Liver (tissue), 9 donors: ENCODE measurements around the gene MYO10. TPM values are rescaled to one million over a fixed set of nuclear protein-coding genes. Genes with fewer than 3 reads are reported as not detected.

Experiments
- DNase-seq: peaks from one replicate; pipeline ENCODE4 v3.0.0-alpha.2; 2017; ENCODE audit warnings: low spot score
- H3K27ac ChIP-seq, 2 donors: one replicate each; pipeline ENCODE4 v1.7.0; 2013; ENCODE audit warnings: inconsistent platforms in 2 of 2, low read length in 2 of 2, control low read depth in 1 of 2, low read depth in 1 of 2, mild to moderate bottlenecking in 1 of 2
- H3K27me3 ChIP-seq, 4 donors: one replicate each; pipeline versions ENCODE4 v1.6.1 to v1.7.0; 2013; ENCODE audit warnings: low read length in 3 of 4, inconsistent platforms in 1 of 4, mild to moderate bottlenecking in 1 of 4, moderate library complexity in 1 of 4; ENCODE audit not compliant: control insufficient read depth in 4 of 4, insufficient read depth in 4 of 4
- H3K36me3 ChIP-seq, 4 donors: one replicate each; pipeline versions ENCODE4 v1.6.1 to v1.7.0; 2013; ENCODE audit warnings: low read length in 3 of 4, mild to moderate bottlenecking in 3 of 4, low read depth in 1 of 4, moderate library complexity in 1 of 4; ENCODE audit not compliant: control insufficient read depth in 4 of 4, insufficient read depth in 3 of 4
- H3K4me1 ChIP-seq, 4 donors: one replicate each; pipeline versions ENCODE4 v1.6.1 to v1.7.0; 2013; ENCODE audit warnings: low read length in 3 of 4, mild to moderate bottlenecking in 3 of 4, moderate library complexity in 1 of 4; ENCODE audit not compliant: control insufficient read depth in 4 of 4, insufficient read depth in 4 of 4
- H3K4me3 ChIP-seq, 3 donors: one replicate each; pipeline versions ENCODE4 v1.6.1 to v1.7.0; 2013; ENCODE audit warnings: low read length in 3 of 3, control low read depth in 1 of 3, low read depth in 1 of 3, mild to moderate bottlenecking in 1 of 3
- H3K9ac ChIP-seq, 2 donors: one replicate each; pipeline ENCODE4 v1.7.0; 2013; ENCODE audit warnings: low read length in 2 of 2, mild to moderate bottlenecking in 2 of 2, moderate library complexity in 2 of 2, control low read depth in 1 of 2, low read depth in 1 of 2
- H3K9me3 ChIP-seq, 4 donors: one replicate each; pipeline versions ENCODE4 v1.6.1 to v1.7.0; 2013; ENCODE audit warnings: low read length in 3 of 4; ENCODE audit not compliant: control insufficient read depth in 4 of 4
- ATF3 ChIP-seq: IDR thresholded peaks from 2 replicates; pipeline ENCODE4 v1.6.1; 2016; ENCODE audit warnings: antibody characterized with exemption
- CTCF ChIP-seq: fragments of 150-350 bp; IDR thresholded peaks from 2 replicates; pipeline ENCODE4 v1.5.1; 2017; ENCODE audit warnings: improper control_type of control experiment, low read depth, low read length; ENCODE audit not compliant: missing input control
- FOXA1 ChIP-seq: IDR thresholded peaks from 2 replicates; pipeline ENCODE4 v1.6.1; 2016; ENCODE audit warnings: antibody characterized with exemption
- FOXA2 ChIP-seq: IDR thresholded peaks from 2 replicates; pipeline ENCODE4 v1.6.1; 2016; ENCODE audit warnings: antibody characterized with exemption
- GABPA ChIP-seq, 2 donors: IDR thresholded peaks in 1 of 2; conservative IDR thresholded peaks in 1 of 2; 2 replicates each; pipeline ENCODE4 v1.6.1; 2016; ENCODE audit warnings: antibody characterized with exemption in 2 of 2, mild to moderate bottlenecking in 1 of 2, moderate library complexity in 1 of 2
- HNF4A ChIP-seq, 2 donors: conservative IDR thresholded peaks; 2 replicates each; pipeline ENCODE4 v1.6.1; 2016; ENCODE audit warnings: antibody characterized with exemption in 2 of 2, mild to moderate bottlenecking in 2 of 2
- HNF4G ChIP-seq: IDR thresholded peaks from 2 replicates; pipeline ENCODE4 v1.6.1; 2016; ENCODE audit warnings: antibody characterized with exemption
- JUND ChIP-seq, 2 donors: IDR thresholded peaks; 2 replicates each; pipeline ENCODE4 v1.6.1; 2016; ENCODE audit warnings: antibody characterized with exemption in 2 of 2
- MAX ChIP-seq: IDR thresholded peaks from 2 replicates; pipeline ENCODE4 v1.6.1; 2016; ENCODE audit warnings: antibody characterized with exemption
- NR2F2 ChIP-seq: IDR thresholded peaks from 2 replicates; pipeline ENCODE4 v1.6.1; 2016; ENCODE audit warnings: antibody characterized with exemption
- RAD21 ChIP-seq, 2 donors: IDR thresholded peaks; 2 replicates each; pipeline ENCODE4 v1.6.1; 2016; ENCODE audit warnings: antibody characterized with exemption in 2 of 2, mild to moderate bottlenecking in 2 of 2
- REST ChIP-seq: IDR thresholded peaks from 2 replicates; pipeline ENCODE4 v1.6.1; 2016; ENCODE audit warnings: antibody characterized with exemption, mild to moderate bottlenecking
- RXRA ChIP-seq, 2 donors: IDR thresholded peaks; 2 replicates each; pipeline ENCODE4 v1.6.1; 2017 to 2018; ENCODE audit warnings: antibody characterized with exemption in 2 of 2, mild to moderate bottlenecking in 1 of 2
- SP1 ChIP-seq: IDR thresholded peaks from 2 replicates; pipeline ENCODE4 v1.6.1; 2018; ENCODE audit warnings: antibody characterized with exemption, mild to moderate bottlenecking
- TAF1 ChIP-seq: conservative IDR thresholded peaks from 2 replicates; pipeline ENCODE4 v1.6.1; 2016; ENCODE audit warnings: antibody characterized with exemption, mild to moderate bottlenecking
- YY1 ChIP-seq: IDR thresholded peaks from 2 replicates; pipeline ENCODE4 v1.6.1; 2016; ENCODE audit warnings: antibody characterized with exemption, mild to moderate bottlenecking
- ZBTB33 ChIP-seq: IDR thresholded peaks from 2 replicates; pipeline ENCODE4 v1.6.1; 2016; ENCODE audit warnings: antibody characterized with exemption
- WGBS: extraction: QIAGEN DNeasy Blood & Tissue Kit; methylation state at CpG from one replicate; pipeline ENCODE4 v1.1.7; 2013; 5-methylcytosine and 5-hydroxymethylcytosine counted together
- polyA plus RNA-seq, 2 donors: library from polyadenylated mRNA; stranded (reverse) in 1 of 2; unstranded in 1 of 2; fragments of 200-250 nt in 1 of 2; fragments of >200 nt in 1 of 2; fragmentation: Nextera tagmentation in 1 of 2; extraction: Ambion mirVana in 1 of 2; gene quantifications; one replicate each; pipeline versions ENCODE4 v1.2.1 to v1.2.3, GENCODE V29; 2013 to 2015
- total RNA-seq, 2 donors: library from RNA; depleted of rRNA; stranded (reverse); fragments of >200 nt; gene quantifications; one replicate each; pipeline ENCODE4 v1.2.3, GENCODE V29; 2014
- donor health status: healthy.
- donor health status: healthy.
- donor health status: healthy.
- donor health status: healthy.
- donor health status: healthy.

MYO10 gene
- total and polyA plus RNA-seq, 4 donors = 4.3 to 15.3 (median 7.1) TPM

- 57% methylated on average over 2 of the region's 2 CpGs for WGBS
- H3K27ac ChIP-seq = no peak overlapping the region
- no peak overlapping the region for H3K9ac ChIP-seq
- H3K4me3 ChIP-seq = no peak overlapping the region
- no peaks in the 10 kb centered on the region for H3K36me3 ChIP-seq
- no peaks in the 10 kb centered on the region for H3K4me1 ChIP-seq
- no peak for TF ChIP-seq JUND (IDR thresholded peaks at IDR 0.05)
- no peak for TF ChIP-seq FOXA1
- no peak for TF ChIP-seq FOXA2
- no peak for TF ChIP-seq CTCF
- TF ChIP-seq REST = no peak
- TF ChIP-seq MAX = no peak
- no peak for TF ChIP-seq HNF4A (conservative IDR thresholded peaks at IDR 0.05)
- TF ChIP-seq YY1 = no peak
- TF ChIP-seq TAF1 = no peak
- no peak for TF ChIP-seq SP1
- TF ChIP-seq RXRA (IDR thresholded peaks at IDR 0.05) = no peak
- no peak for TF ChIP-seq ZBTB33
- TF ChIP-seq NR2F2 = no peak
- no peak for TF ChIP-seq HNF4G
- TF ChIP-seq ATF3 = no peak
- TF ChIP-seq GABPA (IDR thresholded peaks at IDR 0.05 in 1 of 2, conservative IDR thresholded peaks at IDR 0.05 in 1 of 2) = no peak
- no peak for TF ChIP-seq RAD21 (IDR thresholded peaks at IDR 0.05)
- no peaks in the 10 kb centered on the region for H3K9me3 ChIP-seq
- no peak for DNase-seq
- no peaks in the 10 kb centered on the region for H3K27me3 ChIP-seq
Observed at GRCh38 chr5:16787278-16787677, 148.8 kb downstream of the MYO10 start.
